ENCODE measurements around the gene TP63.
"Not testable (repeated sequence)": the region's sequence is repeated elsewhere in the genome, so short reads cannot be mapped to it uniquely, and the experiment has no call there.

Gene TP63

GRCh38 chr3:189655617-189656016, 24.4 kb downstream of the TP63 start:
- DNase-seq = no peak
- ChIA-PET POLR2A (no interaction called here), CTCF (no interaction called here)
- Histone ChIP-seq H3K36me3 (ENCODE audit: control insufficient read depth in 4 of 4, insufficient read depth in 4 of 4, low read length in 3 of 4) (no peaks in the 10 kb centered on the region), H3K4me3 (ENCODE audit: control insufficient read depth in 1 of 7, extremely low read depth in 1 of 7, insufficient read depth in 4 of 7, low read depth in 2 of 7, low read length in 6 of 7) (no peak overlapping the region), H3K4me1 (ENCODE audit: control extremely low read depth in 1 of 4, control insufficient read depth in 4 of 4, insufficient read depth in 4 of 4, low read length in 3 of 4) (no peaks in the 10 kb centered on the region), H3K9me3 (ENCODE audit: control extremely low read depth in 1 of 5, control insufficient read depth in 4 of 5, insufficient read depth in 2 of 5, low read depth in 1 of 5, low read length in 4 of 5) (peaks cover 0 to 9% (median 0%) of the 10 kb centered on the region in 5 experiments), H3K27ac (ENCODE audit: insufficient read depth in 1 of 2, low read depth in 1 of 2, low read length in 2 of 2, poor library complexity in 1 of 2, severe bottlenecking in 2 of 2) (no peak overlapping the region), H3K27me3 (replicated peaks in 2 of 5; ENCODE audit: control insufficient read depth in 4 of 5, insufficient read depth in 5 of 5, low read length in 4 of 5) (no peaks in the 10 kb centered on the region)

DNA sequence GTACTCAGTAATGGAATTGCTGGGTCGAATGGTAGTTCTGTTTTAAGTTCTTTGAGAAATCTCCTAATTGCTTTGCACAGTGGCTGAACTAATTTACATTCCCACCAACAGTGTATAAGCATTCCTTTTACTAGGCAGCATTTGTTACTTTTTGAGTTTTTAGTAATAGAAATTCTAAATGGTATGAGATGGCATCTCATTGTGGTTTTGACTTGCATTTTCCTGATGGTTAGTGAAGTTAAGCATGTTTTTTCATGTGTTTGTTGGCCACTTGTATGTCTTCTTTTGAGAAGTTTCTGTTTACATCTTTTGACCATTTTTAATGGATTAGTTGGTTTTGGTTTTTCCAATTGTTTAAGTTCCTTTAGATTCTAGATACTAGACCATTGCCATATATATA, 28.4 kb downstream of the TP63 start:
- no peak overlapping the region for H3K27ac ChIP-seq (ENCODE audit: insufficient read depth in 1 of 2, low read depth in 1 of 2, low read length in 2 of 2, poor library complexity in 1 of 2, severe bottlenecking in 2 of 2)
- no peaks in the 10 kb centered on the region for H3K27me3 ChIP-seq (replicated peaks in 2 of 5; ENCODE audit: control insufficient read depth in 4 of 5, insufficient read depth in 5 of 5, low read length in 4 of 5)
- DNase-seq = no peak
- H3K4me1 ChIP-seq (ENCODE audit: control extremely low read depth in 1 of 4, control insufficient read depth in 4 of 4, insufficient read depth in 4 of 4, low read length in 3 of 4) = no peaks in the 10 kb centered on the region
- H3K36me3 ChIP-seq (ENCODE audit: control insufficient read depth in 4 of 4, insufficient read depth in 4 of 4, low read length in 3 of 4) = no peaks in the 10 kb centered on the region
- ChIA-PET POLR2A (no interaction called here), CTCF (no interaction called here)
- peaks cover 0 to 9% (median 0%) of the 10 kb centered on the region in 5 experiments for H3K9me3 ChIP-seq (ENCODE audit: control extremely low read depth in 1 of 5, control insufficient read depth in 4 of 5, insufficient read depth in 2 of 5, low read depth in 1 of 5, low read length in 4 of 5)
- no CpG with 5 or more reads among the region's 1 CpG for WGBS (ENCODE audit: insufficient coverage)
- H3K4me3 ChIP-seq (ENCODE audit: control insufficient read depth in 1 of 7, extremely low read depth in 1 of 7, insufficient read depth in 4 of 7, low read depth in 2 of 7, low read length in 6 of 7) = no peak overlapping the region

DNA sequence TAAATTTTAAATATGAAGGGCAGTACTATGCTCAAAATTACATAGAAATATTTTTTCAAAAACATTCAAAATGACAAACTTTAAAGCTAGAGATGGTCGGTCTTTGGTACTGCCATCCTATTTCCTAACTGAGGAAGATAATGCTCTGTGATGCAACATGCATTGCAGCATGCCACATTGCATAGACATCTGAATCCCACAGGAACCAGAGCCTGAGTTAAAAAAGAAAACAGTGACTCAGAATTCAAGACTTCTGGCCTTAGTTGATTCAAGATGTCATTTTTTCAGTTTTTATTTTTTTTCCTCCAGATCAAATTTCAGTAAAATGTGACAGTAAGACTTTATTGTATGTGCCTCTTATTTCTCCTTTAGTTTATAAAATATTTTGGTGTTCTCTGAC, 33.1 kb downstream of the TP63 start:
- peaks cover 0 to 3% (median 0%) of the 10 kb centered on the region in 5 experiments for H3K9me3 ChIP-seq (ENCODE audit: control extremely low read depth in 1 of 5, control insufficient read depth in 4 of 5, insufficient read depth in 2 of 5, low read depth in 1 of 5, low read length in 4 of 5)
- H3K4me3 ChIP-seq (ENCODE audit: control insufficient read depth in 1 of 7, extremely low read depth in 1 of 7, insufficient read depth in 4 of 7, low read depth in 2 of 7, low read length in 6 of 7) = no peak overlapping the region
- POLR2A ChIA-PET = no interaction called here
- no peaks in the 10 kb centered on the region for H3K4me1 ChIP-seq (ENCODE audit: control extremely low read depth in 1 of 4, control insufficient read depth in 4 of 4, insufficient read depth in 4 of 4, low read length in 3 of 4)
- no peaks in the 10 kb centered on the region for H3K36me3 ChIP-seq (ENCODE audit: control insufficient read depth in 4 of 4, insufficient read depth in 4 of 4, low read length in 3 of 4)
- H3K27me3 ChIP-seq (replicated peaks in 2 of 5; ENCODE audit: control insufficient read depth in 4 of 5, insufficient read depth in 5 of 5, low read length in 4 of 5) = no peaks in the 10 kb centered on the region
- CTCF ChIA-PET = interaction anchor here (1.5 kb wide), 1 partner anchor 14 kb away, joined by 3 read pairs; no protein-coding TSS in a partner anchor
- DNase-seq = no peak
- no peak overlapping the region for H3K27ac ChIP-seq (ENCODE audit: insufficient read depth in 1 of 2, low read depth in 1 of 2, low read length in 2 of 2, poor library complexity in 1 of 2, severe bottlenecking in 2 of 2)
- 100% methylated on average over 1 of the region's 1 CpG for WGBS (ENCODE audit: insufficient coverage)

DNA sequence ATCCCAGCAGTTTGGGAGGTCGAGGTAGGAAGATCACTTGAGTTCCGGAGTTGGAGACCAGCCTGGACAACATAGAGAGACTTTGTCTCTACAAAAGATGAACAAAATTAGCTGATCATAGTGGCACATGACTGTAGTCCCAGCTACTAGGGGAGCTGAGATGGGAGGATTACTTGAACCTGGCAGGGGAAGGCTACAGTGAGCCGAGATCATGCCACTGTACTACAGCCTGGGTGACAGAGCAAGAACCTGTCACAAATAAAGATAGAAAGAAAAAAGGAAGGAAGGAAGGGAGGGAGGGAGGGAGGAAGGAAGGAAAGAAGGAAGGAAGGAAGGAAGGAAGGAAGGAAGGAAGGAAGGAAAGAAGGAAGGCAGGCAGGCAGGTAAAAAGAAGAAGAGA, 41.2 kb downstream of the TP63 start:
- H3K9me3 ChIP-seq (ENCODE audit: control extremely low read depth in 1 of 5, control insufficient read depth in 4 of 5, insufficient read depth in 2 of 5, low read depth in 1 of 5, low read length in 4 of 5); H3K4me1 ChIP-seq (ENCODE audit: control extremely low read depth in 1 of 4, control insufficient read depth in 4 of 4, insufficient read depth in 4 of 4, low read length in 3 of 4); H3K4me3 ChIP-seq (ENCODE audit: control insufficient read depth in 1 of 7, extremely low read depth in 1 of 7, insufficient read depth in 4 of 7, low read depth in 2 of 7, low read length in 6 of 7); H3K27me3 ChIP-seq (replicated peaks in 2 of 5; ENCODE audit: control insufficient read depth in 4 of 5, insufficient read depth in 5 of 5, low read length in 4 of 5); POLR2A ChIA-PET; CTCF ChIA-PET; DNase-seq; H3K27ac ChIP-seq (ENCODE audit: insufficient read depth in 1 of 2, low read depth in 1 of 2, low read length in 2 of 2, poor library complexity in 1 of 2, severe bottlenecking in 2 of 2); H3K36me3 ChIP-seq (ENCODE audit: control insufficient read depth in 4 of 4, insufficient read depth in 4 of 4, low read length in 3 of 4): not testable (repeated sequence)
- WGBS (ENCODE audit: insufficient coverage) = 86% methylated on average over 2 of the region's 3 CpGs

DNA sequence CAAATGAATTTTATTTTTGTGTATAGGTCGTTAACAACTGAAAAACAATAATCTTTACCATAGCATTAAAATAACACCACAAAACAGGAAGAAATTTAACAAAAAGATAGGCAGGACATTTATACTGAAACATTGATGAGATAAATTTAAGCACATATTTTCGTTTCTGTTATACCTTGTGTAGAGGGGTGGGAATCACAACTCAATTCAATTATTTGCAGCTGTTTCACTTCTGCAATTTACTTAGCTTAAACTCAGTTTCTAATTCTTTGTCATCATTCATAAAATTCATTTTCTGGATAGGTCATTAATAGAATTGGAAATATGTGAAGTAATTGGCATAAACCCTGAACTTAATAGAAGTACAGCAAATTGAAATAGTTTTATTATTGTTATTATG, 42.3 kb downstream of the TP63 start:
- POLR2A ChIA-PET = no interaction called here

DNA sequence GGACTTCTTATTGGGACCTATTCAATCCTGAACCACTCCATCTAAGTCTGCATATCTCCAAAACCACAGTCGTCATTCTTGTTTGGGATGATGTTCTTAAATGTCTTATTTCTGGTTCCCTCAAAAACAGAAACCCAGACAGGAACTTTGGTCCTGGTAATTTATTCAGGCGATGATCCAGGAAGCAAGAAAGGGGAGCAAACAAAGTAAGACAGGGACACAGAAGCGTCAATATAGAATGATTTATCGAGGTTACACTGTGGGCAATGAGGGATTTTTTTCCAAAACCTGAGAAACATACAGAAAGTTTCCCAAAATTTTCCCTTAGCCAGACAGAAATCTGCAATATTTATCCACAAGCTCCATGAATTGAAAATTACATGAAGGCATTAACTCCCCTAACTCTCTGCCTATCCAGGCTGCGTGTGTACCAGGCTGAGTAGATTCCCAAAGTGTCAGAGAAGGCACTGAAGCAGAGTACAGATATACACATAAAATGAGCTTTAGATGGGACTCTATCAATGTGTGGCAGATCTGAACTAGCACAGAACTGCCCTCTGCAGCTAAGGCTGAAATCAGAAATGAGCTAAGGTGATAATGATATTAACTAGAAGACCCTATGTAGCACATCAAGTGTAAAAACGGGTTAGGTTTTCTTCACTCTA, 43.2 kb downstream of the TP63 start:
- WGBS (ENCODE audit: insufficient coverage) = 93% methylated on average over 3 of the region's 6 CpGs
- DNase-seq = no peak
- H3K9me3 ChIP-seq (ENCODE audit: control extremely low read depth in 1 of 5, control insufficient read depth in 4 of 5, insufficient read depth in 2 of 5, low read depth in 1 of 5, low read length in 4 of 5) = peaks cover 0 to 2% (median 0%) of the 10 kb centered on the region in 5 experiments
- no peaks in the 10 kb centered on the region for H3K36me3 ChIP-seq (ENCODE audit: control insufficient read depth in 4 of 4, insufficient read depth in 4 of 4, low read length in 3 of 4)
- ChIA-PET POLR2A (interaction anchor here (0.6 kb wide), 1 partner anchor 1490 kb away, joined by 3 read pairs; no protein-coding TSS in a partner anchor), CTCF (no interaction called here)
- no peak overlapping the region for H3K4me3 ChIP-seq (ENCODE audit: control insufficient read depth in 1 of 7, extremely low read depth in 1 of 7, insufficient read depth in 4 of 7, low read depth in 2 of 7, low read length in 6 of 7)
- peaks cover 0 to 2% (median 0%) of the 10 kb centered on the region in 5 experiments for H3K27me3 ChIP-seq (replicated peaks in 2 of 5; ENCODE audit: control insufficient read depth in 4 of 5, insufficient read depth in 5 of 5, low read length in 4 of 5)
- no peaks in the 10 kb centered on the region for H3K4me1 ChIP-seq (ENCODE audit: control extremely low read depth in 1 of 4, control insufficient read depth in 4 of 4, insufficient read depth in 4 of 4, low read length in 3 of 4)
- H3K27ac ChIP-seq (ENCODE audit: insufficient read depth in 1 of 2, low read depth in 1 of 2, low read length in 2 of 2, poor library complexity in 1 of 2, severe bottlenecking in 2 of 2) = no peak overlapping the region

More for the DNA sequence above, 42.3 kb downstream of the TP63 start:
- no peak for DNase-seq
- H3K36me3 ChIP-seq (ENCODE audit: control insufficient read depth in 4 of 4, insufficient read depth in 4 of 4, low read length in 3 of 4) = no peaks in the 10 kb centered on the region
- no peak overlapping the region for H3K27ac ChIP-seq (ENCODE audit: insufficient read depth in 1 of 2, low read depth in 1 of 2, low read length in 2 of 2, poor library complexity in 1 of 2, severe bottlenecking in 2 of 2)
- no peak overlapping the region for H3K4me3 ChIP-seq (ENCODE audit: control insufficient read depth in 1 of 7, extremely low read depth in 1 of 7, insufficient read depth in 4 of 7, low read depth in 2 of 7, low read length in 6 of 7)
- no CpG with 5 or more reads among the region's 2 CpGs for WGBS (ENCODE audit: insufficient coverage)
- CTCF ChIA-PET = no interaction called here
- H3K9me3 ChIP-seq (ENCODE audit: control extremely low read depth in 1 of 5, control insufficient read depth in 4 of 5, insufficient read depth in 2 of 5, low read depth in 1 of 5, low read length in 4 of 5) = peaks cover 0 to 2% (median 0%) of the 10 kb centered on the region in 5 experiments
- no peaks in the 10 kb centered on the region for H3K4me1 ChIP-seq (ENCODE audit: control extremely low read depth in 1 of 4, control insufficient read depth in 4 of 4, insufficient read depth in 4 of 4, low read length in 3 of 4)
- peaks cover 0 to 2% (median 0%) of the 10 kb centered on the region in 5 experiments for H3K27me3 ChIP-seq (replicated peaks in 2 of 5; ENCODE audit: control insufficient read depth in 4 of 5, insufficient read depth in 5 of 5, low read length in 4 of 5)

GRCh38 chr3:189677667-189678066, 46.5 kb downstream of the TP63 start:
- WGBS (ENCODE audit: insufficient coverage) = 75% methylated on average over 2 of the region's 4 CpGs
- H3K27ac ChIP-seq (ENCODE audit: insufficient read depth in 1 of 2, low read depth in 1 of 2, low read length in 2 of 2, poor library complexity in 1 of 2, severe bottlenecking in 2 of 2) = no peak overlapping the region
- H3K27me3 ChIP-seq (replicated peaks in 2 of 5; ENCODE audit: control insufficient read depth in 4 of 5, insufficient read depth in 5 of 5, low read length in 4 of 5) = peaks cover 0 to 2% (median 0%) of the 10 kb centered on the region in 5 experiments
- no peaks in the 10 kb centered on the region for H3K4me1 ChIP-seq (ENCODE audit: control extremely low read depth in 1 of 4, control insufficient read depth in 4 of 4, insufficient read depth in 4 of 4, low read length in 3 of 4)
- peaks cover 0 to 3% (median 0%) of the 10 kb centered on the region in 5 experiments for H3K9me3 ChIP-seq (ENCODE audit: control extremely low read depth in 1 of 5, control insufficient read depth in 4 of 5, insufficient read depth in 2 of 5, low read depth in 1 of 5, low read length in 4 of 5)
- no peak for DNase-seq
- H3K4me3 ChIP-seq (ENCODE audit: control insufficient read depth in 1 of 7, extremely low read depth in 1 of 7, insufficient read depth in 4 of 7, low read depth in 2 of 7, low read length in 6 of 7) = no peak overlapping the region
- H3K36me3 ChIP-seq (ENCODE audit: control insufficient read depth in 4 of 4, insufficient read depth in 4 of 4, low read length in 3 of 4) = no peaks in the 10 kb centered on the region
- CTCF ChIA-PET = no interaction called here
- POLR2A ChIA-PET = no interaction called here
